Upper lobe of left lung (tissue), 6 donors: Measurements from ENCODE around the gene SLC51B. TPM values are rescaled to one million over a fixed set of nuclear protein-coding genes. Genes with fewer than 3 reads are reported as not detected.
A peak's percentile ranks its signal among the peaks of the same experiment; 100 is the strongest.

Experiments
- ATAC-seq, 2 donors: fragments of 200-7000 bp; cut with Tn5 transposase; one replicate each; pipeline ENCODE4 v1.9.1; 2022; ENCODE audit warnings: mild to moderate bottlenecking in 2 of 2, moderate library complexity in 2 of 2; ENCODE audit not compliant: low FRiP score in 2 of 2
- DNase-seq, 2 donors: peaks; one replicate each; pipeline ENCODE4 v3.0.0-alpha.2; 2019 to 2020
- H3K27ac ChIP-seq, 4 donors: fragments of 200-600 bp; sonication (generic); one replicate each; pipeline ENCODE4 v1.5.1; 2016 to 2019
- H3K27me3 ChIP-seq, 4 donors: fragments of 200-600 bp; sonication (generic); one replicate each; pipeline ENCODE4 v1.5.1; 2017 to 2019
- H3K36me3 ChIP-seq, 4 donors: fragments of 200-600 bp; sonication (generic); one replicate each; pipeline ENCODE4 v1.5.1; 2016 to 2019
- H3K4me1 ChIP-seq, 4 donors: fragments of 200-600 bp; sonication (generic); one replicate each; pipeline ENCODE4 v1.5.1; 2018 to 2019
- H3K4me3 ChIP-seq, 4 donors: fragments of 200-600 bp; sonication (generic); one replicate each; pipeline ENCODE4 v1.5.1; 2017 to 2019; ENCODE audit warnings: mild to moderate bottlenecking in 2 of 4, moderate library complexity in 1 of 4
- H3K9me3 ChIP-seq, 4 donors: fragments of 200-600 bp; sonication (generic); one replicate each; pipeline ENCODE4 v1.5.1; 2018 to 2019
- CTCF ChIP-seq, 6 experiments: fragments of 450-650 bp in 4 of 6; fragments of 200-600 bp in 2 of 6; sonication (generic) in 2 of 6; IDR thresholded peaks; one replicate each; pipeline ENCODE4 v1.5.1; 2016 to 2019; ENCODE audit warnings: antibody characterized with exemption in 6 of 6
- EP300 ChIP-seq, 4 donors: sonication (generic); formaldehyde crosslinking; IDR thresholded peaks; one replicate each; pipeline ENCODE4 v1.5.1; 2017; ENCODE audit warnings: antibody characterized with exemption in 4 of 4, control low read depth in 2 of 4
- POLR2A ChIP-seq, 4 donors: fragments of 450-650 bp; IDR thresholded peaks; one replicate each; pipeline ENCODE4 v1.5.1; 2016 to 2017; ENCODE audit warnings: antibody characterized with exemption in 4 of 4, mild to moderate bottlenecking in 2 of 4
- POLR2AphosphoS5 ChIP-seq, 2 donors: sonication (generic); formaldehyde crosslinking; IDR thresholded peaks; one replicate each; pipeline ENCODE4 v1.5.1; 2017; ENCODE audit warnings: antibody characterized with exemption in 2 of 2
- WGBS, 2 donors: methylation state at CpG; one replicate each; pipeline ENCODE4 v1.1.5; 2017 to 2018; 5-methylcytosine and 5-hydroxymethylcytosine counted together
- total RNA-seq, 6 donors: library from RNA; depleted of rRNA in 4 of 6; stranded (reverse); fragments of >200 nt in 4 of 6; gene quantifications; one replicate each; pipeline versions ENCODE4 v1.1.0 to v1.2.1, GENCODE V29; 2016 to 2021
- donor health status: DM: no; HTN: no; CAD: no; lungs with moderate emphysema.
- donor health status: DM: no; HTN: yes; CAD: no; lungs with severe emphysema.

SLC51B gene
- total RNA-seq, 6 donors from 2014 or later = 0.69 to 6.6 (median 4.4) TPM; not detected in 2

GRCh38 chr15:65032801-65033537, 12.2 kb upstream of the SLC51B start:
- TF ChIP-seq EP300 (IDR thresholded peaks at IDR 0.05) = no peak
- peak; percentile 56 to 89 (median 65) for TF ChIP-seq CTCF (IDR thresholded peaks at IDR 0.05)
- Histone ChIP-seq H3K4me1 (peaks cover 10 to 19% (median 17%) of the 10 kb centered on the region in 4 donors), H3K36me3 (no peaks in the 10 kb centered on the region), H3K27me3 (no peaks in the 10 kb centered on the region), H3K9me3 (no peaks in the 10 kb centered on the region), H3K4me3 (no peak overlapping the region), H3K27ac (no peak overlapping the region)
- 30% methylated on average over 9 to 13 of the region's 13 CpGs for WGBS, 2 donors
- DNase-seq (peak in 1 of 2 donors; percentile 82), ATAC-seq (peak; percentile 63 to 90)

GRCh38 chr15:65033659-65034269, 11.4 kb upstream of the SLC51B start:
- Histone ChIP-seq H3K4me1 (peaks cover 2 to 11% (median 10%) of the 10 kb centered on the region in 4 donors), H3K27ac (no peak overlapping the region), H3K36me3 (no peaks in the 10 kb centered on the region), H3K9me3 (no peaks in the 10 kb centered on the region), H3K4me3 (no peak overlapping the region), H3K27me3 (no peaks in the 10 kb centered on the region)
- DNase-seq = no peak
- 11 to 14% methylated on average over 4 of the region's 4 CpGs for WGBS, 2 donors
- TF ChIP-seq POLR2AphosphoS5 (IDR thresholded peaks at IDR 0.05) (no peak), CTCF (IDR thresholded peaks at IDR 0.05) (peak in 3 of 6 experiments; percentile 24 to 40 (median 26))
- peak; percentile 53 to 68 for ATAC-seq

- H3K27ac ChIP-seq = no peak overlapping the region
- H3K9me3 ChIP-seq = no peaks in the 10 kb centered on the region
- H3K27me3 ChIP-seq = no peaks in the 10 kb centered on the region
- DNase-seq = no peak
- H3K4me3 ChIP-seq = no peak overlapping the region
- TF ChIP-seq POLR2A (IDR thresholded peaks at IDR 0.05) (no peak), CTCF (IDR thresholded peaks at IDR 0.05) (no peak), POLR2AphosphoS5 (IDR thresholded peaks at IDR 0.05) (no peak), EP300 (IDR thresholded peaks at IDR 0.05) (no peak)
- no peak for ATAC-seq
- H3K36me3 ChIP-seq = no peaks in the 10 kb centered on the region
- 92% methylated on average over 11 of the region's 11 CpGs for WGBS, 2 donors
- peaks cover 0 to 10% (median 9%) of the 10 kb centered on the region in 4 donors for H3K4me1 ChIP-seq
These were observed 10.5 kb upstream of the SLC51B start for GRCh38 chr15:65034719-65035118.

- Histone ChIP-seq H3K4me3 (no peak overlapping the region), H3K4me1 (peaks cover 0 to 10% (median 6%) of the 10 kb centered on the region in 4 donors), H3K9me3 (no peaks in the 10 kb centered on the region), H3K27me3 (no peaks in the 10 kb centered on the region), H3K27ac (no peak overlapping the region), H3K36me3 (no peaks in the 10 kb centered on the region)
- ATAC-seq (no peak), DNase-seq (no peak)
- no peak for TF ChIP-seq EP300 (IDR thresholded peaks at IDR 0.05)
- no peak for TF ChIP-seq POLR2A (IDR thresholded peaks at IDR 0.05)
- TF ChIP-seq POLR2AphosphoS5 (IDR thresholded peaks at IDR 0.05) = no peak
- TF ChIP-seq CTCF (IDR thresholded peaks at IDR 0.05) = no peak
- WGBS, 2 donors = 88% methylated on average over 1 of the region's 1 CpG
These were observed 7.9 kb upstream of the SLC51B start for GRCh38 chr15:65037309-65037708.
